Tibial nerve (tissue), 3 donors: ENCODE results near the gene CRISP1.

ENCODE experiments used
- POLR2A ChIP-seq, 2 donors: fragments of 450-650 bp; IDR thresholded peaks; one replicate each; pipeline ENCODE4 v1.6.1; 2017; ENCODE audit warnings: antibody characterized with exemption in 2 of 2, mild to moderate bottlenecking in 2 of 2, moderate library complexity in 2 of 2
- TF ChIP-seq, protein P1 (sequence below), 5 experiments: fragments of 200-600 bp in 3 of 5; fragments of 450-650 bp in 2 of 5; sonication (generic) in 3 of 5; IDR thresholded peaks; one replicate each; pipeline ENCODE4 v1.5.1; 2016 to 2019; ENCODE audit warnings: antibody characterized with exemption in 5 of 5, mild to moderate bottlenecking in 3 of 5, moderate library complexity in 2 of 5

GRCh38 chr6:49784272-49784671 lies 82.1 kb downstream of the CRISP1 start:
- TF ChIP-seq, protein P1, sequence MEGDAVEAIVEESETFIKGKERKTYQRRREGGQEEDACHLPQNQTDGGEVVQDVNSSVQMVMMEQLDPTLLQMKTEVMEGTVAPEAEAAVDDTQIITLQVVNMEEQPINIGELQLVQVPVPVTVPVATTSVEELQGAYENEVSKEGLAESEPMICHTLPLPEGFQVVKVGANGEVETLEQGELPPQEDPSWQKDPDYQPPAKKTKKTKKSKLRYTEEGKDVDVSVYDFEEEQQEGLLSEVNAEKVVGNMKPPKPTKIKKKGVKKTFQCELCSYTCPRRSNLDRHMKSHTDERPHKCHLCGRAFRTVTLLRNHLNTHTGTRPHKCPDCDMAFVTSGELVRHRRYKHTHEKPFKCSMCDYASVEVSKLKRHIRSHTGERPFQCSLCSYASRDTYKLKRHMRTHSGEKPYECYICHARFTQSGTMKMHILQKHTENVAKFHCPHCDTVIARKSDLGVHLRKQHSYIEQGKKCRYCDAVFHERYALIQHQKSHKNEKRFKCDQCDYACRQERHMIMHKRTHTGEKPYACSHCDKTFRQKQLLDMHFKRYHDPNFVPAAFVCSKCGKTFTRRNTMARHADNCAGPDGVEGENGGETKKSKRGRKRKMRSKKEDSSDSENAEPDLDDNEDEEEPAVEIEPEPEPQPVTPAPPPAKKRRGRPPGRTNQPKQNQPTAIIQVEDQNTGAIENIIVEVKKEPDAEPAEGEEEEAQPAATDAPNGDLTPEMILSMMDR (IDR thresholded peaks at IDR 0.05) = no peak
- no peak for TF ChIP-seq POLR2A (IDR thresholded peaks at IDR 0.05)
